ENCODE data around the gene CFD. TPM values are rescaled to one million over a fixed set of nuclear protein-coding genes. Genes with fewer than 3 reads are reported as not detected.
A peak's percentile ranks its signal among the peaks of the same experiment; 100 is the strongest.
"Not testable (repeated sequence)": the region's sequence is repeated elsewhere in the genome, so short reads cannot be mapped to it uniquely, and the experiment has no call there.

Gene CFD
- total RNA-seq, 1 donor from 2014 or later = 162 TPM

DNA sequence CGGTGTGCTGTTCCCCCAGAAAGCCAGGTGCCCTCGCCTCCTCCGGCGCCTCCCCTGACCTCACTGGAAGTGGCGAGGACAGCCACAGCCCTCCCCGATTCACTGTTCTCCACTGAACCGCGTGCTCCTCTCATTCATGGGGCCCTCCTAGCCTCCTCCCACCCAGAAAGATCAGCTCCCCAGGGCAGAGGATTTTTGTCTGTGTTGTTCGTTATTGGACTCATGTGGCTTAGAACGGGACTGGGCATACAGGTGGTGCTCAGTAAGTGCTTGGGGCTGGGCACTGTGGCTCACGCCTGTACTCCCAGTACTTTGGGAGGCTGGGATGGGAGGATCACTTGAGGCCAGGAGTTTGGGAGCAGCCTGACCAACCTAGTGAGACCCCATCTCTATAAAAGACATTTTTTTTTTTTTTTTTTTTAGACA, 14.9 kb upstream of the CFD start:
- TF ChIP-seq CTCF (IDR thresholded peaks at IDR 0.05) = no peak
- Mint-ChIP-seq H3K4me3 (ENCODE audit: unreplicated experiment) (no peak overlapping the region), H3K9me3 (ENCODE audit: unreplicated experiment) (no peaks in the 10 kb centered on the region), H3K27me3 (ENCODE audit: unreplicated experiment) (peaks cover 3% of the 10 kb centered on the region), H3K4me1 (ENCODE audit: unreplicated experiment) (peaks cover 22% of the 10 kb centered on the region), H3K36me3 (ENCODE audit: unreplicated experiment) (no peaks in the 10 kb centered on the region), H3K27ac (ENCODE audit: unreplicated experiment) (no peak overlapping the region)
- DNase-seq (ENCODE audit: extremely low spot score, unreplicated experiment) = no peak

DNA sequence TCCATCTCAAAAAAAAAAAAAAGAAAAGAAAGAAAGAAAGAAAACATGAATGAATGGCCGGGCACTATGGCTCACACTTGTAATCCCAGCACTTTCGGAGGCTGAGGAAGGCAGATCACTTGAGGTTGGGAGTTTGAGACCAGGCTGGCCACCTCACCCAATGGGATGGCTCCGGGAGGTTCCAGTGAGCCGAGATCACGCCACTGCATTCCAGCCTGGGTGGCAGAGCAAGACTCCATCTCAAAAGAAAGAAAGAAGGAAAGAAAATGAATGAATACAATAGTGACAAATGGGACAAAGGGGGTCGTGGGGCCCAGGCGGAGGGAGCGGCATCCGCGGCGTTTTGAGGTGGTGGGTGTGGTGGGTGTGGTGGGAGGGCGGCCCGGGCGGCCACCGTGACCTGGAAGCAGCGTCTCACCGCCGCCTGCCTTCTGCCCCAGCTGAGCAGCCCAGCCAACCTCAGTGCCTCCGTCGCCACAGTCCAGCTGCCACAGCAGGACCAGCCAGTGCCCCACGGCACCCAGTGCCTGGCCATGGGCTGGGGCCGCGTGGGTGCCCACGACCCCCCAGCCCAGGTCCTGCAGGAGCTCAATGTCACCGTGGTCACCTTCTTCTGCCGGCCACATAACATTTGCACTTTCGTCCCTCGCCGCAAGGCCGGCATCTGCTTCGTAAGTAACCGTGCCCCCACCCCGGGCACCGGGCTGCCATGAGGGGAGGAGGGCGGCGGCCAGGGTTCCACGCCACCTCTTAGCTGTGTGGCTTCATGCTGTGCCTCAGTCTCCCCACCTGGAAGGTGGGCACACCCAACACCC, 13.6 kb upstream of the CFD start:
- Mint-ChIP-seq H3K36me3 (ENCODE audit: unreplicated experiment) (no peaks in the 10 kb centered on the region), H3K4me1 (ENCODE audit: unreplicated experiment) (peaks cover 28% of the 10 kb centered on the region), H3K27me3 (ENCODE audit: unreplicated experiment) (peaks cover 3% of the 10 kb centered on the region), H3K27ac (ENCODE audit: unreplicated experiment) (peak overlapping the region; percentile 31), H3K9me3 (ENCODE audit: unreplicated experiment) (no peaks in the 10 kb centered on the region), H3K4me3 (ENCODE audit: unreplicated experiment) (no peak overlapping the region)
- no peak for DNase-seq (ENCODE audit: extremely low spot score, unreplicated experiment)
- no peak for TF ChIP-seq CTCF (IDR thresholded peaks at IDR 0.05)

GRCh38 chr19:848386-848921, 11.0 kb upstream of the CFD start:
- TF ChIP-seq CTCF (IDR thresholded peaks at IDR 0.05) = no peak
- no peak for DNase-seq (ENCODE audit: extremely low spot score, unreplicated experiment)
- no peaks in the 10 kb centered on the region for H3K36me3 Mint-ChIP-seq (ENCODE audit: unreplicated experiment)
- peaks cover 29% of the 10 kb centered on the region for H3K4me1 Mint-ChIP-seq (ENCODE audit: unreplicated experiment)
- H3K27me3 Mint-ChIP-seq (ENCODE audit: unreplicated experiment) = no peaks in the 10 kb centered on the region
- no peak overlapping the region for H3K4me3 Mint-ChIP-seq (ENCODE audit: unreplicated experiment)
- H3K9me3 Mint-ChIP-seq (ENCODE audit: unreplicated experiment) = no peaks in the 10 kb centered on the region
- H3K27ac Mint-ChIP-seq (ENCODE audit: unreplicated experiment) = no peak overlapping the region

DNA sequence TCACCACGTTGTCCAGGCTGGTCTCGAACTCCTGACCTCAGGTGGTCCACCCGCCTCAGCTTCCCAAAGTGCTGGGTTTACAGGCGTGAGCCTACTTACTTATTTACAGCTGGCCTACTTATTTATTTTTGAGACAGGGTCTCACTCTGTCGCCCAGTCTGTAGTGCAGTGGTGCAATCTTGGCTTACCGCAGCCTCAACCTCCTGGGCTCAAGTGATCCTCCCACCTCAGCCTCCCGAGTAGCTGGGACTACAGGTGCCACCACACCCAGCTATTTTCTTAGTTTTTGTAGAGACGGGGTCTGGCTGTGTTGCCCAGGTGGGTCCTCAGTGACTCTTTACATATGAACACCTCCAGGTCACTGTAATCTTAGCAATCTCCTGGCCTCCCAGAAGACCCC, 10.3 kb upstream of the CFD start:
- H3K27ac Mint-ChIP-seq (ENCODE audit: unreplicated experiment) = not testable (repeated sequence)

DNA sequence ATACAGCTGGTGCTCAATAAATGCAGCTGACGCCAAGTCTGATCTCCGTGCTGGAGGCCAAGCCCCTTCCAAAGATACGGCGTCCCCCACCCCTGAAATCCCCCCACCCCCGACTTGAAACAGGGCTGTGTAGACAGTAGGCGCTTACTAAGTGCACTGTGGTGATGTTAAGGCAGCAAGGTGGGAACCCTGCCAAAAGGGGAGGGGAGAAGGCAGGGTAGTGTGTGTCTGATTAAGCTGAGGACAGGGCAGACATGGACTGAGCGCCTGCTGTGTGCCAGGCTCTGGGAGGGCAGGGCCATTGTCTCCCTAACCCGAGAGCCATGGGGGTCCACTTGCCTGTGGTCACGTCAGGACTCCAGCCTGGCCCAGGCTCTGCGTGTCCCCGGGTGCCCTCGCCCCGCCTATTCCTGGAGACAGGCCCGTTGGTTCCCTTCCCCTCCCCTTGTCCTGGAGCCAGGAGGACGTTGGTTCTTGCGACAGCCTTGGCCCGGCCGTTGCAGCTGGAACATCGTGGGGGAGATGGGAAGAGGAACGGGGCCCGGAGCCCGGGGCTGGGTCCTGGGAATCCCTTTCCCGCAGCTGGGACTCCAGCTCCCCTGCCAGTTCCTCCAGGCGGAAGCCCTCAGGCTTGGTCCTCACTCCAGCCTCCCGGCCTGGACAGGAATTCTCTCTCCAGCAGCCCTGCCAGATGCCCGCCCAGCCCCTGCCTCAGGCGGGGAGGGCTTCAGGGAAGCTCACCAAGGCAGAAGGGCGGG, 9.1 kb upstream of the CFD start:
- no peak for TF ChIP-seq CTCF (IDR thresholded peaks at IDR 0.05)
- H3K9me3 Mint-ChIP-seq (ENCODE audit: unreplicated experiment) = no peaks in the 10 kb centered on the region
- no peaks in the 10 kb centered on the region for H3K27me3 Mint-ChIP-seq (ENCODE audit: unreplicated experiment)
- peak; percentile 97 for DNase-seq (ENCODE audit: extremely low spot score, unreplicated experiment)
- no peaks in the 10 kb centered on the region for H3K36me3 Mint-ChIP-seq (ENCODE audit: unreplicated experiment)
- peak overlapping the region; percentile 90 for H3K27ac Mint-ChIP-seq (ENCODE audit: unreplicated experiment)
- H3K4me3 Mint-ChIP-seq (ENCODE audit: unreplicated experiment) = no peak overlapping the region
- H3K4me1 Mint-ChIP-seq (ENCODE audit: unreplicated experiment) = peaks cover 26% of the 10 kb centered on the region

More for the DNA sequence above, 10.3 kb upstream of the CFD start:
- H3K9me3 Mint-ChIP-seq (ENCODE audit: unreplicated experiment); H3K27me3 Mint-ChIP-seq (ENCODE audit: unreplicated experiment); H3K4me3 Mint-ChIP-seq (ENCODE audit: unreplicated experiment); H3K36me3 Mint-ChIP-seq (ENCODE audit: unreplicated experiment); DNase-seq (ENCODE audit: extremely low spot score, unreplicated experiment): not testable (repeated sequence)
- H3K4me1 Mint-ChIP-seq (ENCODE audit: unreplicated experiment) = peaks cover 29% of the 10 kb centered on the region

Measured in osteocyte (in vitro differentiated cells).